Duodenal mucosa (tissue), 2 donors: ENCODE data around the gene METTL24.
"Not testable (repeated sequence)": the region's sequence is repeated elsewhere in the genome, so short reads cannot be mapped to it uniquely, and the experiment has no call there.

Experiments
- H3K27ac ChIP-seq: one replicate; pipeline ENCODE4 v1.7.0; 2013; ENCODE audit warnings: low read depth, low read length
- H3K27me3 ChIP-seq, 2 donors: one replicate each; pipeline ENCODE4 v1.7.0; 2013; ENCODE audit warnings: low read length in 2 of 2, control low read depth in 1 of 2; ENCODE audit not compliant: insufficient read depth in 2 of 2, control insufficient read depth in 1 of 2
- H3K36me3 ChIP-seq, 2 donors: one replicate each; pipeline ENCODE4 v1.7.0; 2013; ENCODE audit warnings: low read length in 2 of 2, control low read depth in 1 of 2; ENCODE audit not compliant: insufficient read depth in 2 of 2, control insufficient read depth in 1 of 2
- H3K4me1 ChIP-seq, 2 donors: one replicate each; pipeline ENCODE4 v1.7.0; 2013; ENCODE audit warnings: low read length in 2 of 2, control low read depth in 1 of 2; ENCODE audit not compliant: insufficient read depth in 2 of 2, control insufficient read depth in 1 of 2
- H3K4me3 ChIP-seq, 2 donors: one replicate each; pipeline ENCODE4 v1.7.0; 2013; ENCODE audit warnings: low read length in 2 of 2, low read depth in 1 of 2
- H3K9ac ChIP-seq, 2 donors: one replicate each; pipeline ENCODE4 v1.7.0; 2013; ENCODE audit warnings: low read length in 2 of 2, low read depth in 1 of 2
- H3K9me3 ChIP-seq, 2 donors: one replicate each; pipeline ENCODE4 v1.7.0; 2013; ENCODE audit warnings: low read length in 2 of 2, control low read depth in 1 of 2; ENCODE audit not compliant: control insufficient read depth in 1 of 2

Gene METTL24

GRCh38 chr6:110353457-110354001, 4.6 kb downstream of the METTL24 start:
- Histone ChIP-seq H3K9me3 (no peaks in the 10 kb centered on the region), H3K27ac (no peak overlapping the region), H3K27me3 (peaks cover 3 to 14% of the 10 kb centered on the region in 2 donors), H3K36me3 (no peaks in the 10 kb centered on the region), H3K9ac (no peak overlapping the region), H3K4me3 (no peak overlapping the region), H3K4me1 (peaks cover 0 to 3% of the 10 kb centered on the region in 2 donors)

GRCh38 chr6:110352563-110353262, 5.4 kb downstream of the METTL24 start:
- Histone ChIP-seq H3K9ac (no peak overlapping the region), H3K36me3 (no peaks in the 10 kb centered on the region), H3K4me3 (no peak overlapping the region), H3K9me3 (no peaks in the 10 kb centered on the region), H3K27ac (no peak overlapping the region), H3K27me3 (peaks cover 0 to 11% of the 10 kb centered on the region in 2 donors), H3K4me1 (no peaks in the 10 kb centered on the region)

- Histone ChIP-seq H3K9ac (no peak overlapping the region), H3K27ac (no peak overlapping the region), H3K27me3 (peaks cover 0 to 4% of the 10 kb centered on the region in 2 donors)
These were observed 6.2 kb downstream of the METTL24 start for GRCh38 chr6:110351986-110352385.

GRCh38 chr6:110351546-110351945, 6.6 kb downstream of the METTL24 start:
- H3K27ac ChIP-seq, result no peak overlapping the region
- no peaks in the 10 kb centered on the region for H3K27me3 ChIP-seq
- H3K9me3 ChIP-seq, result no peaks in the 10 kb centered on the region
- H3K36me3 ChIP-seq, result no peaks in the 10 kb centered on the region
- no peak overlapping the region for H3K4me3 ChIP-seq
- H3K9ac ChIP-seq, result no peak overlapping the region
- H3K4me1 ChIP-seq, result no peaks in the 10 kb centered on the region

More at GRCh38 chr6:110351986-110352385, 6.2 kb downstream of the METTL24 start:
- H3K4me3 ChIP-seq, result no peak overlapping the region
- H3K9me3 ChIP-seq, result no peaks in the 10 kb centered on the region
- H3K4me1 ChIP-seq, result no peaks in the 10 kb centered on the region
- H3K36me3 ChIP-seq, result no peaks in the 10 kb centered on the region

DNA sequence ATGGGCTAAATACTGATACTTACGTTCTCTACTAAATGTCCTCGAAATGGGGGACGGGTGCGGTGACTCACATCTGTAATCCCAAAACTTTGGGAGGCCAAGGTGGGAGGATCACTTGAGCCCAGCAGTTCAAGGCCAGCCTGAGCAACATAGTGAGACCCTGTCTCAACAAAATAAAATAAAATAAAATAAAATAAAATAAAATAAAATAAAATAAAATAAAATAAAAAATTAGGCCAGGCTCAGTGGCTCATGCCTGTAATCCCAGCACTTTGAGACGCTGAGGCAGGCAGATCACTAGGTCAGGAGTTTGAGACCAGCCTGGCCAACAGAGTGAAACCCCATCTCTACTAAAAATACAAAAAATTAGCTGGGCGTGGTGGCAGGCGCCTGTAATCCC, 7.6 kb downstream of the METTL24 start:
- not testable (repeated sequence) for H3K36me3 ChIP-seq, H3K9ac ChIP-seq, H3K27me3 ChIP-seq, H3K27ac ChIP-seq, H3K9me3 ChIP-seq, H3K4me1 ChIP-seq, H3K4me3 ChIP-seq

- Histone ChIP-seq H3K4me1 (no peaks in the 10 kb centered on the region), H3K27ac (no peak overlapping the region), H3K36me3 (no peaks in the 10 kb centered on the region), H3K9me3 (no peaks in the 10 kb centered on the region), H3K9ac (no peak overlapping the region), H3K27me3 (no peaks in the 10 kb centered on the region), H3K4me3 (no peak overlapping the region)
These were observed 9.0 kb downstream of the METTL24 start for GRCh38 chr6:110348961-110349690.

DNA sequence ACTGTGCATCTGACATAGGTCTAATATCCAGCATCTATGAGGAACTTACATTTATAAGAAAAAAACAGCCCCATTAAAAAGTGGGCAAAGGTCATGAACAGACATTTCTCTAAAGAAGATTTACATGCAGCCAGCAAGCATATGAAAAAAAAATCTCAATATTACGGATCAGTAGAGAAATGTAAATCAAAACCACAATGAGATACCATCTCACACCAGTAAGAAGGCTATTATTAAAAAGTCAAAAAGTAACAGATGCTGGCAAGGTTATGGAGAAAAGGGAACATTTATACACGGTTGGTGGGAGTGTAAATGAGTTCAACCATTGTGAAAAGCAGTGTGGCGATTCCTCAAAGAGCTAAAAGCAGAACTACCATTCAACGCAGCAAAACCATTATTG, 13.1 kb downstream of the METTL24 start:
- no peaks in the 10 kb centered on the region for H3K9me3 ChIP-seq
- H3K4me3 ChIP-seq, result no peak overlapping the region
- H3K27me3 ChIP-seq, result no peaks in the 10 kb centered on the region
- no peaks in the 10 kb centered on the region for H3K4me1 ChIP-seq
- no peak overlapping the region for H3K27ac ChIP-seq
- H3K9ac ChIP-seq, result no peak overlapping the region
- no peaks in the 10 kb centered on the region for H3K36me3 ChIP-seq

DNA sequence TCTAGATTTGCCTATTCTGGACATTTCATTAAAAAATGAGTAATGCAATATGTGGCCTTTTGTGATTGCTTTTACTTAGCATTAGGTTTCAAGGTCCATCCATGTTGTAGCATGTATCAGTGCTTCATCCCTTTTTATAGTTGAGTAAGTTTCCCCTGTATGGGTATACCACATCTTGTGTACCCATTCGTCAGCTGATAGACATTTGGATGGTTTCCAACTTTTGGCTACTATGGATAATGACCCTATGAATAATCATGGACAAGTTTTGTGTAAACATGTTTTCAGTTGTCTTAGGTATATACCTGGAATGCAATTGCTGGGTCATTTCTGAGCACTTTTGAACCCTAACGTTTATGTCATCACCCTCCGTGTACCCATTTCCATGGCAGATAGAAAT, 15.4 kb downstream of the METTL24 start:
- Histone ChIP-seq H3K4me3 (no peak overlapping the region), H3K4me1 (no peaks in the 10 kb centered on the region), H3K36me3 (no peaks in the 10 kb centered on the region), H3K27me3 (no peaks in the 10 kb centered on the region), H3K9me3 (no peaks in the 10 kb centered on the region), H3K27ac (no peak overlapping the region), H3K9ac (no peak overlapping the region)

DNA sequence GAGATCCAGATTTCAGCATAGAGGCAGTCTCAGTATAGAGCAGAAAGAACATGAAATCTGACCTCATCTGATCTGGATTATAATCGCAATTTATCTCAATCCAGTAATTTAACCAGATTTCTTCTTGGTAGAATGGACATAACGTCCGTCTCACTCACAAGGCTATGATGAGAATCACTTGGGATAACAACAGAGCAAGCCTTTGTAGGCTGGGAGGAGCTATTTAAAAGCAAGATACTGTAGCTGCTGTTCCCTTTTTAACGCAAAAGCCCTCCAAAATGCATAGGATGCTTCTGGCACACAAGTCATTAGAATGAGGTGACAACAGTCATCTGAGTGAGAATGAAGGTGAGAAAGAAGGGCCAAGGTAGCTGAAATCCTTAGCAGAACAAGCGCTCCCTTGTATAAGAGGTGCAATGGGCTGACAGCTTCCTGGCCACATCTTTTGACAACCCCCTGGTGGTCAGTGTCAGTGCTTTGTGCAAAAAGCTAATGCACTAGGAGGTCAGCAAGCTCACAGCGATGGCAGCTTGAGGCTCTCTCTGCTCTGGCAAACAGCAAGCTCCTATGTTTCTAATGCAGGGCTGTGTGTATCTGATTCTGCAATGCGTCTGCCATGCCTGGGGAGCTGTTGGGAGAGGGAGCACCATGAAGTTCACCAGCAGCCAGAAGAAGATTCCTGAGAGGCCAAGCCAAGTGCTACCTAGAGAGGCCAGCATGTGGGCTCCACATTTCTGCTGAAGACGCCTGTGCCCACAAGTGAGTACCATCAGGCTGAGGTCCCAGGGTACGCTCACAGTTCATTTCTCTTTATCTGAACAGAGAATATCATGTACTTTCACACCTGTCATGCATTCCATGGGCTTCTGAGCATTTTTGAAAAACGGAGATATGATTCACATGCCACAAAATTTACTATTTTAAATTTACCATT, 16.2 kb downstream of the METTL24 start:
- no peaks in the 10 kb centered on the region for H3K27me3 ChIP-seq
- H3K27ac ChIP-seq, result no peak overlapping the region
- H3K4me1 ChIP-seq, result no peaks in the 10 kb centered on the region
- H3K9me3 ChIP-seq, result no peaks in the 10 kb centered on the region
- H3K4me3 ChIP-seq, result no peak overlapping the region
- H3K36me3 ChIP-seq, result no peaks in the 10 kb centered on the region
- H3K9ac ChIP-seq, result no peak overlapping the region
